HG03175 (cell line): ENCODE results near the gene HTR6.
"Not testable (repeated sequence)": the region's sequence is repeated elsewhere in the genome, so short reads cannot be mapped to it uniquely, and the experiment has no call there.

Experiments
- ATAC-seq: cut with Tn5 transposase; IDR thresholded peaks from one replicate; pipeline ENCODE4 v1.9.1; 2021; ENCODE audit warnings: mild to moderate bottlenecking, moderate library complexity; ENCODE audit not compliant: unreplicated experiment

The HTR6 gene

GRCh38 chr1:19637606-19638005 is 27.1 kb upstream of the HTR6 start:
- no peak for ATAC-seq

GRCh38 chr1:19639228-19639627 is 25.4 kb upstream of the HTR6 start:
- not testable (repeated sequence) for ATAC-seq

GRCh38 chr1:19639999-19640362 is 24.7 kb upstream of the HTR6 start:
- ATAC-seq: no peak

- no peak for ATAC-seq
Observed at GRCh38 chr1:19640363-19641316, 24.0 kb upstream of the HTR6 start.

GRCh38 chr1:19643121-19643520 is 21.6 kb upstream of the HTR6 start:
- no peak for ATAC-seq

- peak; percentile 57 for ATAC-seq
Observed at GRCh38 chr1:19643602-19644394, 20.9 kb upstream of the HTR6 start, which contains the start of gene NBL1. TSS of gene NBL1 (plus strand) at chr1:19644311. CDS start at chr1:19655031, 10,720 bp downstream.

GRCh38 chr1:19644395-19644680 is 20.3 kb upstream of the HTR6 start:
- ATAC-seq: peak; percentile 20

- peak; percentile 31 for ATAC-seq
Observed at GRCh38 chr1:19644681-19645410, 19.8 kb upstream of the HTR6 start.

- ATAC-seq: no peak
Observed at GRCh38 chr1:19645411-19646251, 19.0 kb upstream of the HTR6 start.

GRCh38 chr1:19646377-19647319 is 18.0 kb upstream of the HTR6 start:
- ATAC-seq: no peak

- ATAC-seq: no peak
Observed at GRCh38 chr1:19647643-19648042, 17.0 kb upstream of the HTR6 start.

GRCh38 chr1:19648239-19648638 is 16.4 kb upstream of the HTR6 start:
- ATAC-seq: no peak

GRCh38 chr1:19648689-19649088 is 16.0 kb upstream of the HTR6 start:
- ATAC-seq: no peak

- ATAC-seq: no peak
Observed at GRCh38 chr1:19650416-19651140, 14.1 kb upstream of the HTR6 start.

GRCh38 chr1:19651141-19651737 is 13.4 kb upstream of the HTR6 start:
- no peak for ATAC-seq

- no peak for ATAC-seq
Observed at GRCh38 chr1:19654386-19654785, 10.3 kb upstream of the HTR6 start.

- ATAC-seq: no peak
Observed at GRCh38 chr1:19654886-19655717, 9.6 kb upstream of the HTR6 start.
